ENCODE results near the gene JAML.

JAML gene

DNA sequence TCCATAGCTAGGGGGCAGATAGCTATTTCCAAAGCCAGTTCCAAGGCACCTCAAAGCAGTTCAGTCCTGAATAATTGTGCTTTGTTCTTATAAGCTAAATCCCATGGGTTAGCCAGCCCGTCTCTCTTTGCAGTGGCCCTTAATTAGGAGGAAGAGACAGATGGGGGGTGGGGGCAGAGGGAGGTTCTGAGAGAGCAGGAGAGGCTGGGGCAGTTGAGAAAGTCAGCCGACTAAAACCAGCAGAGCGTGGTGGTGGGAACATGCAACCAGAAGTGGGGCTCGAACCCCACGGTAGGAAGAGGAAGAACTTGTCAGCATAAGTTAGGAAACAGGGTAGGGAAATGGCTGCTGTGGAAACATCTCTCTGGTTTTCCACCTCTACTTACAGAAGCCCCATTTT, 61.3 kb downstream of the JAML start:
- no peak overlapping the region for H3K27ac ChIP-seq (ENCODE audit: low read depth, low read length)
- H3K4me3 ChIP-seq (ENCODE audit: low read depth in 1 of 5, low read length in 5 of 5): no peak overlapping the region
- H3K27me3 ChIP-seq (ENCODE audit: control insufficient read depth in 5 of 5, insufficient read depth in 4 of 5, low read length in 5 of 5): peaks cover 0 to 20% (median 12%) of the 10 kb centered on the region in 5 donors
- no peaks in the 10 kb centered on the region for H3K36me3 ChIP-seq (ENCODE audit: control insufficient read depth in 5 of 5, insufficient read depth in 5 of 5, low read length in 5 of 5)
- H3K9ac ChIP-seq (ENCODE audit: low read length in 5 of 5): no peak overlapping the region
- no peaks in the 10 kb centered on the region for H3K4me1 ChIP-seq (ENCODE audit: control insufficient read depth in 5 of 5, insufficient read depth in 5 of 5, low read length in 5 of 5)
- H3K9me3 ChIP-seq (ENCODE audit: control insufficient read depth in 5 of 5, low read length in 5 of 5): no peaks in the 10 kb centered on the region

DNA sequence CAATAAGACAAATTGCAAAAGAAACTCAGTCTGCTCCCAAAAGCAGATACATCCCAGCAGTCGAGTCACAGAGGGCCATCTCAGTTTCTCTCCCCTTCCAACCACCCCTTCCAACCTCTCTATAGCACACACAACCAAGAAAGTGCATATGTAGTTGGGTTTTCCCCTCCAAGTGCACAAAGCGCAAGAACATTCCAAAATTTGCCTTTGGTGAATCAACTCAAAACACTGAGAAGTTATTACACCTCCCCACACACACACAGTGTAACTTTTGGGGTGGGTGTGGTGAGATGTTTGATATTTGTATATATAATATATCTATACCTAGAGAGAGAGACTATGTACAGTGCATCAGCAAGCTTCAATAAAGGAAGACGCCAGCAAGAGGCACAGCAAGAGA, 62.0 kb downstream of the JAML start:
- Histone ChIP-seq H3K9ac (ENCODE audit: low read length in 5 of 5) (no peak overlapping the region), H3K4me3 (ENCODE audit: low read depth in 1 of 5, low read length in 5 of 5) (no peak overlapping the region), H3K36me3 (ENCODE audit: control insufficient read depth in 5 of 5, insufficient read depth in 5 of 5, low read length in 5 of 5) (no peaks in the 10 kb centered on the region), H3K27me3 (ENCODE audit: control insufficient read depth in 5 of 5, insufficient read depth in 4 of 5, low read length in 5 of 5) (peaks cover 0 to 22% (median 12%) of the 10 kb centered on the region in 5 donors), H3K4me1 (ENCODE audit: control insufficient read depth in 5 of 5, insufficient read depth in 5 of 5, low read length in 5 of 5) (no peaks in the 10 kb centered on the region), H3K9me3 (ENCODE audit: control insufficient read depth in 5 of 5, low read length in 5 of 5) (no peaks in the 10 kb centered on the region), H3K27ac (ENCODE audit: low read depth, low read length) (no peak overlapping the region)

DNA sequence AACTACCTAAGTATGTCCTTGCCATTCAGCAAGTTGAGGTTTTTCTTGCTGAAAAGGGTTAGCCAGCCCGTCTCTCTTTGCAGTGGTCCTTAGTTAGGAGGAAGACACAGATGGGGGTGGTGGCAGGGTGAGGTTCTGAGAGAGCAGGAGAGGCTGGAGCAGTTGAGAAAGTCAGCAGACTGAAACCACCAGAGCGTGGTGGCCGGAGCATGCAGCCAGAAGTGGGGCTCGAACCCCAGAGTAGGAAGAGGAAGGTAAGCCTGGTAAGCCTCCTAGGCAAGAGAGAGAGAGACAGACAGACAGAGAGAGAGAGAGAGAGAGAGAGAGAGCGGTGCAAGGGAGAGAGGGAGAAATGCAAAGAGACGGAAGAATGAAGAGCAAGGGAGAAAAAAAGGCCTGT, 63.0 kb downstream of the JAML start:
- H3K4me3 ChIP-seq (ENCODE audit: low read depth in 1 of 5, low read length in 5 of 5): no peak overlapping the region
- H3K9ac ChIP-seq (ENCODE audit: low read length in 5 of 5): no peak overlapping the region
- no peak overlapping the region for H3K27ac ChIP-seq (ENCODE audit: low read depth, low read length)
- H3K36me3 ChIP-seq (ENCODE audit: control insufficient read depth in 5 of 5, insufficient read depth in 5 of 5, low read length in 5 of 5): no peaks in the 10 kb centered on the region
- H3K4me1 ChIP-seq (ENCODE audit: control insufficient read depth in 5 of 5, insufficient read depth in 5 of 5, low read length in 5 of 5): no peaks in the 10 kb centered on the region
- no peaks in the 10 kb centered on the region for H3K9me3 ChIP-seq (ENCODE audit: control insufficient read depth in 5 of 5, low read length in 5 of 5)
- H3K27me3 ChIP-seq (ENCODE audit: control insufficient read depth in 5 of 5, insufficient read depth in 4 of 5, low read length in 5 of 5): peaks cover 7 to 32% (median 21%) of the 10 kb centered on the region in 5 donors

GRCh38 chr11:118157186-118157895, 67.5 kb downstream of the JAML start:
- Histone ChIP-seq H3K4me1 (ENCODE audit: control insufficient read depth in 5 of 5, insufficient read depth in 5 of 5, low read length in 5 of 5) (peaks cover 0 to 10% (median 9%) of the 10 kb centered on the region in 5 donors), H3K27me3 (ENCODE audit: control insufficient read depth in 5 of 5, insufficient read depth in 4 of 5, low read length in 5 of 5) (peaks cover 33 to 62% (median 48%) of the 10 kb centered on the region in 5 donors), H3K9ac (ENCODE audit: low read length in 5 of 5) (no peak overlapping the region), H3K27ac (ENCODE audit: low read depth, low read length) (no peak overlapping the region), H3K9me3 (ENCODE audit: control insufficient read depth in 5 of 5, low read length in 5 of 5) (no peaks in the 10 kb centered on the region), H3K36me3 (ENCODE audit: control insufficient read depth in 5 of 5, insufficient read depth in 5 of 5, low read length in 5 of 5) (no peaks in the 10 kb centered on the region), H3K4me3 (ENCODE audit: low read depth in 1 of 5, low read length in 5 of 5) (no peak overlapping the region)

DNA sequence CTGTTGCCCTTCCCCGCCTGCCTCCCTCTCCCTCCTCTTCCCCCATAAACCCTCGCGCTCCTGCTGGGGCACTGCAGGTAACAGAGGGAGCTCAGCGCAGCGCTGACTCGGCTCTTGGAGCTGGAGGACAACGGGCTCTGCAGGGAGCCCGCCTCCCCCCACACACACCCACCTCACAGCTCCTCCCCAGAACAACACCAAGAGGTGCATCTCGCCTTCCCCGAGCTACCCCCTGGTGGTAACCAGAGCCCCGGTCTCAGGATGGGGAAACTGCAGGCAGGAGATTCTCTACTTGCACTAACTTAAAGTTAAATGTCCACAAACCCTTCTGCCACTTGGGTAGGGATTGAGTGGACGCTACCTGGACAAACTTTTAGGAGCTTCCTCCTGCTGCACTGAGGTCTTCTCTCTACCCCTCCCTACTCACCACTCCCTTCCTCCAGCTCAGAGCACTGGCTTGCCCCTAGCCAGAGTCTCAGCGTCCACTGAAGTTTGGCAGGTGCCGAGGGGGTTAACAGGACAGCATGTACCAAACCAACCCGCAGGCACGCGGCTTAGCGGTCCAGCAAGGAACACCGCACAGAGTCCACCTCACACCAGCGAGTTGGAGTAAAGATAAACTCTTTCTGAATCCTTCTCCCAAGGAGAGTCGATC, 68.2 kb downstream of the JAML start:
- Histone ChIP-seq H3K27me3 (ENCODE audit: control insufficient read depth in 5 of 5, insufficient read depth in 4 of 5, low read length in 5 of 5) (peaks cover 39 to 68% (median 54%) of the 10 kb centered on the region in 5 donors), H3K4me1 (ENCODE audit: control insufficient read depth in 5 of 5, insufficient read depth in 5 of 5, low read length in 5 of 5) (peaks cover 0 to 12% (median 11%) of the 10 kb centered on the region in 5 donors), H3K4me3 (ENCODE audit: low read depth in 1 of 5, low read length in 5 of 5) (no peak overlapping the region), H3K9me3 (ENCODE audit: control insufficient read depth in 5 of 5, low read length in 5 of 5) (no peaks in the 10 kb centered on the region), H3K9ac (ENCODE audit: low read length in 5 of 5) (no peak overlapping the region), H3K27ac (ENCODE audit: low read depth, low read length) (no peak overlapping the region), H3K36me3 (ENCODE audit: control insufficient read depth in 5 of 5, insufficient read depth in 5 of 5, low read length in 5 of 5) (no peaks in the 10 kb centered on the region)

DNA sequence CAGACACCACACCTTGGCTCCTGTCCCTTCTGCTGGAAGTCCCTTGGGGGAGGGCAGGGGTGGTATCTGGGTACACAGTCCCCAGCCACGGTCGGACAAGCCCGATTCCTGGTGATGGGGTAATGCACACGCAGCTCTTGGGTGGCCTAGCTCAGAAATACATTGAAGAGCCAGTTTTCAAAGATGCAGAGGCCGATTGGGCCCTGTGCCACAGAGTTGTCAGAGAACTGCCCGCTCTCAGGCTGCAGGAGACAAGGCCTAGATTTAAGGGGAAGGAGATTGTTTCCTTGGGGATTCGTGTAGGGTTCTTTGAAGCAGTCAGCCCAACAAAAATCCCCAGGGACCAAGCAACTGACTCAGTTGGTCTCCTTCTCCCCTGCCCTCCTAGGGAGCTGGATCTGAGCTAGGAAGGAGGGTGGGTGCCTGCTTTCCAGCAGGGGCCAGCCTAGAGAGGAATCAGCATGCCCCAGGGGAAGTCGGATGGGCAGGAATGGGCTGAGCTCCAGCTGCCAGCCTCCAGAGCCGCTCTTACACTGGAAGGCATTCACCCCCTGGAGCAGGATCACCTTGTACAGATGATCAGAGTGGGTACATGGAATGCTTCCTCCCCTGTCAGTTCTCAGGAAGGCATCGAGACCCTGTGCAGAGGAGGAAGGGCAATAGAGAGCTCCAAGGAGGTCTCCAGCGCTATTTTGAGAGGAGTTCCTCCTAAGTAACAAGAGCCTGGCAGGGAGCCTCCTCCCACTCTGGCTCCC, 68.9 kb downstream of the JAML start:
- no peak overlapping the region for H3K27ac ChIP-seq (ENCODE audit: low read depth, low read length)
- no peak overlapping the region for H3K9ac ChIP-seq (ENCODE audit: low read length in 5 of 5)
- peaks cover 40 to 75% (median 60%) of the 10 kb centered on the region in 5 donors for H3K27me3 ChIP-seq (ENCODE audit: control insufficient read depth in 5 of 5, insufficient read depth in 4 of 5, low read length in 5 of 5)
- H3K9me3 ChIP-seq (ENCODE audit: control insufficient read depth in 5 of 5, low read length in 5 of 5): no peaks in the 10 kb centered on the region
- peaks cover 0 to 12% (median 12%) of the 10 kb centered on the region in 5 donors for H3K4me1 ChIP-seq (ENCODE audit: control insufficient read depth in 5 of 5, insufficient read depth in 5 of 5, low read length in 5 of 5)
- H3K4me3 ChIP-seq (ENCODE audit: low read depth in 1 of 5, low read length in 5 of 5): no peak overlapping the region
- H3K36me3 ChIP-seq (ENCODE audit: control insufficient read depth in 5 of 5, insufficient read depth in 5 of 5, low read length in 5 of 5): no peaks in the 10 kb centered on the region

GRCh38 chr11:118154641-118155040, 70.2 kb downstream of the JAML start:
- no peak overlapping the region for H3K27ac ChIP-seq (ENCODE audit: low read depth, low read length)
- no peak overlapping the region for H3K4me3 ChIP-seq (ENCODE audit: low read depth in 1 of 5, low read length in 5 of 5)
- H3K36me3 ChIP-seq (ENCODE audit: control insufficient read depth in 5 of 5, insufficient read depth in 5 of 5, low read length in 5 of 5): no peaks in the 10 kb centered on the region
- no peak overlapping the region for H3K9ac ChIP-seq (ENCODE audit: low read length in 5 of 5)
- peaks cover 0 to 13% (median 12%) of the 10 kb centered on the region in 5 donors for H3K4me1 ChIP-seq (ENCODE audit: control insufficient read depth in 5 of 5, insufficient read depth in 5 of 5, low read length in 5 of 5)
- peaks cover 40 to 77% (median 64%) of the 10 kb centered on the region in 5 donors for H3K27me3 ChIP-seq (ENCODE audit: control insufficient read depth in 5 of 5, insufficient read depth in 4 of 5, low read length in 5 of 5)
- no peaks in the 10 kb centered on the region for H3K9me3 ChIP-seq (ENCODE audit: control insufficient read depth in 5 of 5, low read length in 5 of 5)

DNA sequence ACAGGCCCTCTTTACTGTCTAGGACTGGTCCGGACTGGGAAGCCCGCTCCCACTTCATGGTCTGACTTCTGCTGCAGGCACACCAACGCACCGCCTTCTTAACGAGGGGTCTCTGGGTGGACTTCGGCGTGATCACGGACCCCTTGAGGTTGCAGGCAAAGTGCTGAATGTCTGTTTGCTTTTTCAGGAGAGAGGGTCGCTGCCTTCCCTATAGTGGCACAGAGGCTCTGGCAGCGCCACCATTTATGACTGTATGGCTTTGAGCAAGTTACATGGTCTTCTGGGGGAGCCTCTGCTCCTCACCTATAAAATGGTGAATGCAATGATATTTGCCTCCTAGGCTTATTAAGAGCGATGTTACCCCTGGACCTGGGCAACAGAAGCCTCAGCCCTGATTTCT, 70.8 kb downstream of the JAML start:
- Histone ChIP-seq H3K9ac (ENCODE audit: low read length in 5 of 5) (no peak overlapping the region), H3K4me1 (ENCODE audit: control insufficient read depth in 5 of 5, insufficient read depth in 5 of 5, low read length in 5 of 5) (peaks cover 0 to 16% (median 14%) of the 10 kb centered on the region in 5 donors), H3K36me3 (ENCODE audit: control insufficient read depth in 5 of 5, insufficient read depth in 5 of 5, low read length in 5 of 5) (no peaks in the 10 kb centered on the region), H3K4me3 (ENCODE audit: low read depth in 1 of 5, low read length in 5 of 5) (no peak overlapping the region), H3K27me3 (ENCODE audit: control insufficient read depth in 5 of 5, insufficient read depth in 4 of 5, low read length in 5 of 5) (peaks cover 40 to 80% (median 66%) of the 10 kb centered on the region in 5 donors), H3K9me3 (ENCODE audit: control insufficient read depth in 5 of 5, low read length in 5 of 5) (no peaks in the 10 kb centered on the region), H3K27ac (ENCODE audit: low read depth, low read length) (no peak overlapping the region)

DNA sequence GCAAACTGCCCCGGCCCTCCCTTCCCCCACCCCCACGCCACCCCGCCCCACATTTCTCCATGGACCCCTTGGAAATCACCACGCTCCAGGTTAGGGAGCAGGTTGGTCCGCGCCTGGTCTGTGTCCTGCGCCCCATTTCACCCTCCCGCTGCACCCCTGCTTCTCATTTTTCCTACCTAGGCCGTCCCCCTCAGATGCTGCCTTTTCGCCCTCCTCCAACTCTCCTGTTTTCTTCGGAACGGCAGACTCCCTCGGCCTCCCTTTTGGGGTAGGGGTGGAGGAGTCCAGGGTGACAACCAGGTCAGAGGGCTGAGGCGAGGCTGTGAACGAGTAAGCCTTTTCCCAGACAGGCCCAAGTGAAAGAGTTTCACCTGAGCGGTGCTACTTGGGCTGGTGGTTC, 71.3 kb downstream of the JAML start:
- no peak overlapping the region for H3K27ac ChIP-seq (ENCODE audit: low read depth, low read length)
- peaks cover 40 to 79% (median 63%) of the 10 kb centered on the region in 5 donors for H3K27me3 ChIP-seq (ENCODE audit: control insufficient read depth in 5 of 5, insufficient read depth in 4 of 5, low read length in 5 of 5)
- H3K9ac ChIP-seq (ENCODE audit: low read length in 5 of 5): no peak overlapping the region

More for the DNA sequence above, 71.3 kb downstream of the JAML start:
- H3K4me3 ChIP-seq (ENCODE audit: low read depth in 1 of 5, low read length in 5 of 5): peak overlapping the region in 1 of 5 donors; percentile 65
- peaks cover 0 to 19% (median 14%) of the 10 kb centered on the region in 5 donors for H3K4me1 ChIP-seq (ENCODE audit: control insufficient read depth in 5 of 5, insufficient read depth in 5 of 5, low read length in 5 of 5)
- no peaks in the 10 kb centered on the region for H3K36me3 ChIP-seq (ENCODE audit: control insufficient read depth in 5 of 5, insufficient read depth in 5 of 5, low read length in 5 of 5)
- H3K9me3 ChIP-seq (ENCODE audit: control insufficient read depth in 5 of 5, low read length in 5 of 5): no peaks in the 10 kb centered on the region
